Astrocyte (in vitro differentiated cells and primary cell): ENCODE data around the gene SLC48A1. TPM values are rescaled to one million over a fixed set of nuclear protein-coding genes. Genes with fewer than 3 reads are reported as not detected.

Experiments
- DNase-seq: peaks from one replicate; pipeline ENCODE4 v3.0.0-alpha.2; 2010; ENCODE audit warnings: low read depth
- FAIRE-seq: peaks from 2 replicates; lab custom pipeline; 2011; peaks lifted over from hg19 to GRCh38; lab: Jason Lieb, UNC
- H2AFZ ChIP-seq: 2 replicates; pipeline ENCODE4 v1.6.0; 2012; ENCODE audit warnings: low read depth, low read length, inconsistent platforms
- H3K27ac ChIP-seq: 2 replicates; pipeline ENCODE4 v1.5.1; 2011; ENCODE audit warnings: low read depth, low read length, inconsistent platforms
- H3K27me3 ChIP-seq: 2 replicates; pipeline ENCODE4 v1.6.0; 2011; ENCODE audit warnings: low read length, inconsistent platforms; ENCODE audit not compliant: insufficient read depth
- H3K36me3 ChIP-seq: 2 replicates; pipeline ENCODE4 v1.5.1; 2011; ENCODE audit warnings: low read length, inconsistent platforms; ENCODE audit not compliant: insufficient read depth
- H3K4me1 ChIP-seq: 2 replicates; pipeline ENCODE4 v1.5.1; 2011; ENCODE audit warnings: low read length, inconsistent platforms; ENCODE audit not compliant: insufficient read depth
- H3K4me2 ChIP-seq: 2 replicates; pipeline ENCODE4 v1.6.0; 2012; ENCODE audit warnings: low read length, inconsistent platforms
- H3K4me3 ChIP-seq: 2 replicates; pipeline ENCODE4 v1.5.1; 2011; ENCODE audit warnings: low read depth, mild to moderate bottlenecking, low read length, inconsistent platforms; ENCODE audit not compliant: insufficient read depth
- H3K79me2 ChIP-seq: 2 replicates; pipeline ENCODE4 v1.6.0; 2012; ENCODE audit warnings: mild to moderate bottlenecking, low read length, inconsistent platforms; ENCODE audit not compliant: insufficient read depth
- H3K9ac ChIP-seq: 2 replicates; pipeline ENCODE4 v1.6.0; 2012; ENCODE audit warnings: mild to moderate bottlenecking, low read length, inconsistent platforms
- H3K9me3 ChIP-seq: 2 replicates; pipeline ENCODE4 v1.5.1; 2012; ENCODE audit warnings: low read depth, mild to moderate bottlenecking, low read length, inconsistent platforms; ENCODE audit not compliant: insufficient read depth
- H4K20me1 ChIP-seq: 2 replicates; pipeline ENCODE4 v1.6.0; 2012; ENCODE audit warnings: low read length, inconsistent platforms; ENCODE audit not compliant: insufficient read depth
- H3K27ac Mint-ChIP-seq: one replicate; pipeline ENCODE4 v1.8.0; 2021; ENCODE audit warnings: mild to moderate bottlenecking, mixed read lengths; ENCODE audit not compliant: unreplicated experiment
- H3K27me3 Mint-ChIP-seq: one replicate; pipeline ENCODE4 v1.8.0; 2021; ENCODE audit warnings: low read depth, mixed read lengths; ENCODE audit not compliant: unreplicated experiment
- H3K36me3 Mint-ChIP-seq: one replicate; pipeline ENCODE4 v1.8.0; 2021; ENCODE audit warnings: low read depth, mixed read lengths; ENCODE audit not compliant: unreplicated experiment
- H3K4me1 Mint-ChIP-seq: one replicate; pipeline ENCODE4 v1.8.0; 2021; ENCODE audit warnings: low read depth, mixed read lengths; ENCODE audit not compliant: unreplicated experiment
- H3K4me3 Mint-ChIP-seq: one replicate; pipeline ENCODE4 v1.8.0; 2021; ENCODE audit warnings: mild to moderate bottlenecking, moderate library complexity, mixed read lengths; ENCODE audit not compliant: unreplicated experiment
- H3K9me3 Mint-ChIP-seq: one replicate; pipeline ENCODE4 v1.8.0; 2021; ENCODE audit warnings: mild to moderate bottlenecking, mixed read lengths; ENCODE audit not compliant: unreplicated experiment
- CTCF ChIP-seq: IDR thresholded peaks from 2 replicates; pipeline ENCODE4 v1.5.1; 2011; ENCODE audit warnings: low read depth, mild to moderate bottlenecking, inconsistent platforms, low read length, moderate library complexity; ENCODE audit not compliant: insufficient read depth
- EZH2 ChIP-seq: IDR thresholded peaks from 2 replicates; pipeline ENCODE4 v1.6.1; 2012; ENCODE audit warnings: mild to moderate bottlenecking, low read length, inconsistent platforms; ENCODE audit not compliant: insufficient read depth
- total RNA-seq: library from RNA; stranded (reverse); gene quantifications from 2 replicates; pipeline ENCODE4 v1.2.1, GENCODE V29; 2021

The SLC48A1 gene
- total RNA-seq, 1 donor from 2014 or later, result 23.8 TPM

GRCh38 chr12:47755655-47756562, 17.1 kb upstream of the SLC48A1 start:
- H3K4me2 ChIP-seq, result no peak overlapping the region
- FAIRE-seq, result no peak
- H4K20me1 ChIP-seq, result no peaks in the 10 kb centered on the region
- H3K4me1 ChIP-seq, result peaks cover 33% of the 10 kb centered on the region
- H3K9me3 Mint-ChIP-seq, result no peaks in the 10 kb centered on the region
- no peak overlapping the region for H3K27ac Mint-ChIP-seq
- TF ChIP-seq CTCF (no peak), EZH2 (no peak)
- H3K36me3 ChIP-seq, result no peaks in the 10 kb centered on the region
- H3K4me3 ChIP-seq, result no peak overlapping the region
- no peak overlapping the region for H2AFZ ChIP-seq
- no peaks in the 10 kb centered on the region for H3K9me3 ChIP-seq
- no peaks in the 10 kb centered on the region for H3K79me2 ChIP-seq
- no peak for DNase-seq
- peaks cover 15% of the 10 kb centered on the region for H3K27me3 Mint-ChIP-seq
- H3K4me1 Mint-ChIP-seq, result peaks cover 25% of the 10 kb centered on the region
- no peaks in the 10 kb centered on the region for H3K27me3 ChIP-seq
- peaks cover 7% of the 10 kb centered on the region for H3K36me3 Mint-ChIP-seq
- no peak overlapping the region for H3K27ac ChIP-seq
- no peak overlapping the region for H3K9ac ChIP-seq
- no peak overlapping the region for H3K4me3 Mint-ChIP-seq

GRCh38 chr12:47757364-47757839, 15.6 kb upstream of the SLC48A1 start:
- H3K9me3 ChIP-seq, result no peaks in the 10 kb centered on the region
- no peak overlapping the region for H3K4me3 ChIP-seq
- H2AFZ ChIP-seq, result no peak overlapping the region
- no peaks in the 10 kb centered on the region for H4K20me1 ChIP-seq
- Mint-ChIP-seq H3K36me3 (peaks cover 6% of the 10 kb centered on the region), H3K4me3 (peak overlapping the region; percentile 80), H3K4me1 (peaks cover 25% of the 10 kb centered on the region), H3K27ac (no peak overlapping the region), H3K27me3 (peaks cover 13% of the 10 kb centered on the region), H3K9me3 (no peaks in the 10 kb centered on the region)
- no peak overlapping the region for H3K27ac ChIP-seq
- H3K27me3 ChIP-seq, result no peaks in the 10 kb centered on the region
- no peaks in the 10 kb centered on the region for H3K79me2 ChIP-seq
- TF ChIP-seq CTCF (no peak), EZH2 (no peak)
- H3K4me2 ChIP-seq, result no peak overlapping the region
- no peak overlapping the region for H3K9ac ChIP-seq
- H3K36me3 ChIP-seq, result no peaks in the 10 kb centered on the region
- H3K4me1 ChIP-seq, result peaks cover 33% of the 10 kb centered on the region
- no peak for DNase-seq
- FAIRE-seq, result no peak
